ENCODE results near the gene HEPHL1.
"Not testable (repeated sequence)": the region's sequence is repeated elsewhere in the genome, so short reads cannot be mapped to it uniquely, and the experiment has no call there.

HEPHL1 gene

DNA sequence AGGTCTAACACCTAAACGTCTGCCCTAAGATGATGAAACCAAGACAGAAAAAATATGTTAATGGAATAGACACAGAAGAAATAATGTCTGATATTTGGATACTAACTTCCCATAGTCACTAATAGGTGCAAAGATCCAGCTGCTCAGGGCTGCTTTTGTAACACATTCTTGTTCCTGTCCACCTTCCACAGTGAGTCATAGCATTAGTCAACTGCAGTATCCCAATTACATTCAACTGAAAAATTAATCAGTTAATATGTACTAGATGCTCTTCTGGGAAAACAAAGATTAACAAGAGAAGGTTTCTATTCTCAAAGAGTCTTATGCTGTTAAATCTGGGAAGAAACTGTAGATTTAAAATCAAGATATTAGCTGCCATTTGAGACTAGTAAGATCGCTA, 47.6 kb downstream of the HEPHL1 start:
- no peak for FAIRE-seq
- DNase-seq (ENCODE audit: insufficient read length, low spot score) = no peak

DNA sequence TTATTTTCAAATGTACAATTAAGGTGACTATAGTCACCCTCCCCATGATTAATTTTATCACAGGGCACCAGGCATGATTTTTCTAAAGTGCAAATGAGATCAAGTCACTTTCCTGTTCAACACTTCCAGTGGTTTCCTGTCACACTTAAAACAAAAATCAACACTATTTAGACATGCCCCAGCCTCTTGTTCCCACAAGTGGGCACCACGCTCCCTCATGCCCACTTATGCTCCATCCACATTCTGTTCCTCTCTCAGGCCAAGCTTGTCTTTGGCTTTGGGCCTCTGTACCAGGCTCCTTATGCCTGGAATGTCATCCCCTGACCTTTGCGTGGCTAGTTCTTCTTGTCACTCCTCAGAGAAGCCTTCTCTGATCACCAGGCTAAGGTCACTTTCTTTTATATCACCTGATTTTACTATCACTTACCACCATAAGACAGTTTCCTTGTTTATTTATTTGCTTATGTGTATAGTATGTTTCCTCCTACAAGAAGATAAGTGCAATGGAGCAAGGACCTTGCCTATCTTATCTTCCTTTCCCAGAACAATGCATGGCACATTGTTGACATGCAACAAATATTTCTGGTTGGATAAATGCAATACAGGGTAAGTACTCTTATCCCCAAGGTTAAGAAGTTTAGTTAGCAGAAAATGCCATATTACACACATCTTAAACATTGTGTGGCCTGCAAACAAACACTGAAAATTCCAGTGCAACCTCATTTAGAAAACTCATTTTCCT, 56.6 kb downstream of the HEPHL1 start:
- DNase-seq (ENCODE audit: insufficient read length, low spot score) (no peak), FAIRE-seq (no peak)

DNA sequence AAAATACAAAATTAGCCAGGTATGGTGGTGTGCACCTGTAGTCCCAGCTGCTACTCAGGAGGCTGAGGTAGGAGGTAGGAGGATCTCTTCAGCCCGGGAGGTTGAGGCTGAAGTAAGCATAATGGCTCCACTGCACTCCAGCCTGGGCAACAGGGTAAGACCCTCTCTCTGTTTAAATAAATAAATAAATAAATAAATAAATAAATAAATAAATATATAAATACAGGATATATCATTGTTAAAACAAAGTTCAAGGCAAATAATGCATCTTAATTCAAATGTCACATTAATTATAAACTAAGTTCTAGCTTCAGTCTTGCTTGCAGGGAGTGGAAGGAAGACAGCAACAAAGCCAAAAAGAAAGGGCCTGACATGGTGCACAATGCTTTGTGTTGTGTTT, 63.0 kb downstream of the HEPHL1 start:
- FAIRE-seq = no peak

DNA sequence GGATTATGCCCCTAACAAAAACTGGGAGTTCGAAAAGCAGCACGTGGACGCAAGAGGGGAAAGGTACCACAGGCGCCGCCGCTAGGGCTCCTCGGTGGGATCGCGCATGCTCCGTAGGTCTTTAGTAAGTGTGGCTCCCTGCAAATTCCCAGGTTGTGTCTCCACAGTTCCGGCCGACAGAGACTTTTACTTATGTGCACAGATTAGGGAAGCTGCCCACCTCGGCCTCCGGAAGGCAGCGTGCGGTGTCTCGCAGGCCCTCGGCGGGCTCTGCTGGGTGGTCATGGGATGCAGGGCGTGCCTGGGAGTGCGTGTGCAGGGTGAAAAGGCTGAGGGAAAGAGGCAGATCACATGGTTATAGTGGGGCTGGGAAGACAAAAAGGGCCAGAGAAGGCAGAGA, 67.8 kb downstream of the HEPHL1 start:
- DNase-seq (ENCODE audit: insufficient read length, low spot score) (no peak), FAIRE-seq (no peak)

More for the DNA sequence above, 63.0 kb downstream of the HEPHL1 start:
- DNase-seq (ENCODE audit: insufficient read length, low spot score) = no peak

DNA sequence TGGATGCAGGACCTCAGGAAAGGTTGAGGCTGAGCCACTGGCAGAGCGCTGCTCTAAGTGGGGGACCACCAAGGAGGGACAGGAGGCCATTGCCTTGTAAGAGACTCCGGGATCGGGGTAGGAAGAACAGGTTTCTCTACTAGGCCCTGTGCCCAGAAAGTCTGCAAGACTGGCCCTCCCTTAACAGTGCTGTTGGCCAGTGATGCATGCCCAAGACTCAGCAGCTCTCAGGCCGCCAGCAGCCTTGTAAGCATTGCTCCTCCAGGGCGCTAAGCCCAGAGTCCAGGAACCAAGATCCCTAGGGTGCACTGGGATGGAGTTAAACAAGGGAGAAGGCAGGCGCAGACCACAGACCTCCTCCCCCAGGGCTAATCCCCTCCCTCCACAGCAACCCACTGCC, 68.2 kb downstream of the HEPHL1 start:
- FAIRE-seq (no peak), DNase-seq (ENCODE audit: insufficient read length, low spot score) (no peak)

DNA sequence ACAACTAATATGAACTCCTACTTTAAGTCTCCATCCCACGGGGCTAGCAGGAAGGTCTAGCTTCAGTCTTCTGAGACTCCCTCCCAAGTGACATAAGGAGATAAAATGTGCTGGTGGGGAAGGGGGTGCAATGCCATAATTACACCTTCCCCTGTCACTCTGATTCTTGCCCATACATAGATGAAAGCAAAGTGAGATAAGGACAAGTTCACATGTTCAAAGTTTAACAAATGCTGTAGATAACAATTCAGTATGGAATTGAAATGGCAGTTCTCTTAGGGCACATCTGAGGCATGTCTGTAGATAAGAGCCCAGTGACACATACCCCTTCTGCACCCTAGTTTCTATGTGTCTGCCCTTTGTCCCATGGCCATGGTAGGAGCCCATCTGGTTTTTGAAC, 69.2 kb downstream of the HEPHL1 start:
- no peak for FAIRE-seq
- DNase-seq (ENCODE audit: insufficient read length, low spot score) = no peak

DNA sequence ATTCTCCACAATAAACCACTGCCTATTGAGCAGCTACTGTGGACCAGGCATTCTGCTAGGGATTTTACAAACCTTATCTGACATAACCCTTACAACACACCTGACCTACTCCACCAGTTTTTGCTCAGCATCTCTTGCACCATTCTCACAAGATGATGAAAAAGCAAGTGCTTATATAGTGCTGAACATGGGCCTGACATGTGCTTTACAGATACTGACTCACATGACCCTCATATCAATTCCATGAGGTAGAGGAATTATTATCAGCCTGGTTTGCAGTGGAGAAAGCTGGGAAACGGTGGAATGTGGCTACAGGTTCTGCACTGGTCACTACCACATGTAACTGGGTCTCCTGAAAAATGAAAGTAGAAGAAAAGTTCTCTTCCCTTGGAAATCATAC, 69.9 kb downstream of the HEPHL1 start:
- DNase-seq (ENCODE audit: insufficient read length, low spot score) = no peak
- FAIRE-seq = no peak

DNA sequence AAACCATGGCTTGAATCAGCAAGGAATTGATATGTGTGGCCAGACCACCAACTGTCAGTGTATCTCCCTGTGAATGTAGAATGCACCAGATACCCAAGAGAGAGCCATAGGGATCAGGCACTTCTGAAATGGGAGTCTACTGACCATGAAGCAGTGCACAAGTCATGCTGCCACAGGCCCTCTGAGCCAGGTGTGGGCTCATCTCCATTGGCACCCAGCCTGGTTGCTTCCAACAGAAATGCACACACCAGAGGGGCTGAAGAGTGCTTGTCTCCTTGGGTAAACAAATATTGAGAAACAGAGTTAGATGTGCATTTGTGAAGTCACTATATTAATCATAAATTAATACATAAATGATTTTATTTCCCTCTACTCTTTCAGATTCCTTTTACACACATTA, 79.1 kb downstream of the HEPHL1 start:
- FAIRE-seq (no peak), DNase-seq (ENCODE audit: insufficient read length, low spot score) (no peak)

DNA sequence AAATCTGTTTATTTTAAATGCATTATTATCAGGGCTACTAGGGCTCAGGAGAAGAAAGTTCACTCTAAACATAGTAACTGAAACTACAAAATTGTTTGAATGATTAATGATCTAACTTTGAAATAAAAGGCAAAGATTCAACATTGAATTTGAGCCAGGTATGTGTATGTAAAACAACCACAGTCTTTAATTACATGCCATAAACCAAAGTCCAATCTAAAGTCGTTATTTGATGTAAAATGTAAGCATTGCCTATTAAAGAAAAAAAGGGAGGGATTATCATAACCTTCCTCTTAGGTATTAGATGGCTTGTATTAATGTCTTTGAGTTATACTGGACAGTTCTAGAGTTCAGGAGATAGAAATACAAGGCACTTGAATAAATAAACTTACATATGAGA, 82.3 kb downstream of the HEPHL1 start:
- DNase-seq (ENCODE audit: insufficient read length, low spot score) (no peak), FAIRE-seq (no peak)

DNA sequence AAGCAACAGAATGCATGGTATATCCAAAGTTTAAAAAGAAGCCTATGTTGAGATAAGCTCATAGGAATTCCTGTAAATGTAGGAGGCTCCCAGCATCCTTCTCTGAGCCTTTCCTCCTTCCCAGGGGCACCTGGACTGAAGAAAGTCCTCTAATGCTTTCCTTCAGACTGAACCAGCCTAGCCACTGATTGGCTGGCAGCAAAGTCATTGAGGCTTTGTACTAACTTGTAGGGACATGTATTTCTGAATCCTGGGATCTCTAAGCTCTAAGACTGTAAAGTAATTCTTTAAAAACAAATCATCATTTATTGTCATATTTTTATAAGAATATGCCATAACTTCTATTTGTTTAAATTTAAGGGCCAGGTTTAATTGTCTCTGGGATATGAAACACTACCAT, 83.6 kb downstream of the HEPHL1 start:
- FAIRE-seq (no peak), DNase-seq (ENCODE audit: insufficient read length, low spot score) (no peak)

DNA sequence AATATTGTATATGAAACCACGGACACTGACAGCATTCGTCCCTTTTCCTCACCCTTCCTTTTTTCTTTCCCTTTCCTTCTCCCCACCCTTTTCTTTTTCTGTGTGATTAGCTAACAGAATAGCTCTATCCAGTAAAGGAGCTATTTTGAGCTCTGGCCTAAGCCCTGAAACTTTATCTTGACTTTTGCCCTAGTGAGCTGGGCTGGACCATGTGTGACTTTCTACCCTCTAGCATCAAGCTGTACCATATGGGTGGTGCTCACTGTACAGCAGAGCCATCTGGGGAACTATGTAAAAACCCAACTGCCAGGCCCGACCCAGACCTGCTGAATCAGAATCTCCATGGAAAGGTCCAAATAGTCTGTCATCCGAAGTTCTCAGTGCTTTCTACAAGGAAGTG, 85.6 kb downstream of the HEPHL1 start:
- no peak for FAIRE-seq
- no peak for DNase-seq (ENCODE audit: insufficient read length, low spot score)

DNA sequence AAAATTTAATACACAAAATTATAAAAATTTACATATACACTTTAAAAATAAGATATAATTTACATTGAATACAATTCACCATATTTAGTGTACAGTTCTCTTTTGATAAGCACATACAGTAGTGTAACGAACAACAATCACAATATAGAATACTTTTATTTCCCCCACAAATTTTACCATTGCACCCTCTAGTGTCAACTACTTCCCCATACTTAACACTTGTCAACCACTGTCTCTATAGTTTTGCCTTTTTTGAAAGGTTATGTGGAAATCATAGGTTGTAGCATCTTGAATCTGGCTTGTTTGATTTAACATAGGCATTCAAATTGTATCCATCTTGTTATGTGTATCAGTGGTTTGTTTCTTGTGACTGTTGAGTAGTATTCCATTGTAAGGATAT, 86.2 kb downstream of the HEPHL1 start:
- FAIRE-seq = no peak
- no peak for DNase-seq (ENCODE audit: insufficient read length, low spot score)

DNA sequence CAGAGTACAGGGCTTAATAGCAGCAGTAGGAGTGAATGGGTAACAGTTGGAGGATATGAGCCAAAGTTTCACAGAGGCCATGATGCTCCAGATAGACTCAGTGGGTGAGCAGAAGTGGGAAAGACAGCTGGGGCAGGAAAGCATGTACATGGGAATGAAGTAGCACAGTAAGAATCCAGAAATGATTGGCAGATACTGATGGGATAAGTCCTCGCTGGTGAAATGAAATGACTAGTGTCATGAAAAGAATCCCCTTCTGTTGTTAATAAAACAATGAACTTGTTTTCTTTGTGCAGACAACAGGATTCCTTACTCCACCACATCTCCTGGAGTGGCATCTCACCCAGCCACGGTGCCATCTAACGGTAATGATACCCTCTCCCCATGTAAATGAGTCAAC, 90.1 kb downstream of the HEPHL1 start:
- DNase-seq (ENCODE audit: insufficient read length, low spot score) (no peak), FAIRE-seq (no peak)

DNA sequence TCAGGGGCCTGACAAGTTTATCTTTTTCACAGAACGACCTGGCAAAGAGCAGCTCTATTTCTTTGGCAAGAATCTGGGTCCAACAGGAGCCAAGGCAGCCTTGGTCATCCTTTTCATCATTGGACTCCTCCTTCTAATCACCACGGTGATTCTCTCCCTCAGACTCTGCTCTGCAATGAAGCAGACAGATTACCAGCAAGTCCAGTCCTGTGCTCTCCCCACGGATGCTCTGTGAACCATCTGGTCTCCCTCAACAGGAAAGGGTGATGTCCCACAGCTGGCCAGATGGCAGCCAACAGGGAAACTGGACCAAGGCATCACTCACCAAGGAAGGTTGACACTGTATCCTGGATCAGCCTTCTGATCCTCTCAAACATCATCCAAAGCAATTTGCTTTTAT, 90.5 kb downstream of the HEPHL1 start:
- FAIRE-seq = peak; percentile 33
- DNase-seq (ENCODE audit: insufficient read length, low spot score) = no peak

DNA sequence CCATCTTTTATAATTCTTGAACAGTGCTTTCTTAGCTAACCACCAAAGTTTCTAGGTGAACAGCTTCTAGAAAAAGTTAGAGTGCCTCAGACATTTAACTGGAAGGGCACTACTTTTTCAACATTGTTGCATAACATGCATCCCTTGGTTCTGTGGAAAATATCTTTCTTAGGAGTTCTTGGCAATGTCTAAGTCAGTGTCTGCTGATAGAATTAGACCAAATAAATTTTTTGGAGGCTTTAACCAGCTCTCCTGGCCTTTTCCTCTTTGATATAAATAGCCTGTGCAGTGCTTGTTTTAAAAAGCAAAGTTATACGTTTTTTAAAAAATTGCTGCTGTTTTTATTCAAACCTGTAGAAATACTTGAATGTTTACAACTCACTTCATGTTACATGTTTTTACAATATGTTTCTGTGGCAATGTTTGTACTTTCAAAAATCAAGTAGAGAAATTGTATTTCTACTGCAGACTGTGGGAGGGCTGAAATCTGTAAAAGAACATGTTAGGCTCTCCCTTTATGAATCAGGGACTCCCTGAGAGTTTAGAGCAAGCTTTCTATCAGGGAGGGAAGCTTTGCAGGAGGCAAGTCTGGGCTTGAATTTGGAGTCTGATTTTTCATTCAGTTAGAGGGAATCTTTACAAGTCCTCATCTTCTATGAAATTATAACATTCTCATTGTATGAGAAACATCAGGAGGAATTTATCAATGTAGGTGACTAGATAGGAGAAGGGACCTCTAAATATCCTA, 91.2 kb downstream of the HEPHL1 start:
- DNase-seq (ENCODE audit: insufficient read length, low spot score) (no peak), FAIRE-seq (no peak)

DNA sequence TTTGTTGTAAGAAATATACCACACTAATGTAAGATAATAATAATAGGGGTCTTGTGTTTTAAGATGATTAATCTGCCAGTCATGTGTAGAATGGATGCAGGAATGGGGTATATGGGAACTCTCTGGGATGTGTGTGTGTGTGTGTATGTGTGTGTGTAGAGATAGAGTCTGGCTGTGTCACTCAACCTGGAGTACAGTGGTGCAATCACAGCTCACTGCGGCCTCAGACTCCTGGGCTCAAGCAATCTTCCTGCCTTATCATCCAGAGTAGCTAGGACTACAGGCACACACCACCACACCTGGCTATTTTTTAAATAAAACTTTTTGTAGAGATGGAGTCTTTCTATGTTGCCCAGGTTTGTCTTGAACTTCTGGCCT, 96.0 kb downstream of the HEPHL1 start:
- DNase-seq (ENCODE audit: insufficient read length, low spot score) = no peak
- no peak for FAIRE-seq

DNA sequence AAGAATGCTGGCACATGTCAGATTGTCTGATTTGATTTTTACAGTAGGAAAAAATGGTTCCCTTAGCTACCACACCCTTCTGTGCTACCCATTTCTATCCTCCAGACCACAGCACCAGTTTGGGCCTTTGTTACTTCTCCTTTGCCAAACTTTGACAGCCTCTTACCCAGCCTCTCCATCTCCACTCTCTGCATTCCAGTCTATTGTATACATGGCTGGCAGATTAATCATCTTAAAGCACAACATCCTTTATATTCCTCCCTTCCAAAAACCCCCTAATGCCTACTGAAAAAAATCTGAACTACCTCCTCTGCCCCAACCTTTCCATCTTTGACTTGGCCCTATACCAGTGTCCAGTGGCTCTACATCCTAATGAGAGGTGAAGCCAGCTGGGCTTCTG, 96.7 kb downstream of the HEPHL1 start:
- FAIRE-seq = no peak

DNA sequence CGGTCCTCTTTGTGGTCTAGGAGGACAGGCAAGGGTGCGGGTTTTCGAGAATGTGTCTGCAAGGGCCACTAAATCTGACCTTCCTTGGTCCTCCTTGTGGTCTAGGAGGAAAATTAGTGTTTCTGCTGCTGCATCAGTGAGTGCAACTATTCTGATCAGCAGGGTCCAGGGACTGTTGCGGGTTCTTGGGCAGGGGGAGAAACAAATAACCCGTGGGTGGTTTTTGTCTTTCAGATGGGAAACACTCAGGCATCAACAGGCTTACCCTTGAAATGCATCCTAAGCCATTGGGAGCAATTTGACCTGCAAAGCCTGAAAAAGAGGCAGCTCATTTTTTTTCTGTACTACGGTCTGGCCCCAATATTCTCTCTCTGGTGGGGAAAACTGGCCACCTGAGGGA, 98.5 kb downstream of the HEPHL1 start:
- not testable (repeated sequence) for FAIRE-seq; DNase-seq (ENCODE audit: insufficient read length, low spot score)

More for the DNA sequence above, 96.7 kb downstream of the HEPHL1 start:
- no peak for DNase-seq (ENCODE audit: insufficient read length, low spot score)

DNA sequence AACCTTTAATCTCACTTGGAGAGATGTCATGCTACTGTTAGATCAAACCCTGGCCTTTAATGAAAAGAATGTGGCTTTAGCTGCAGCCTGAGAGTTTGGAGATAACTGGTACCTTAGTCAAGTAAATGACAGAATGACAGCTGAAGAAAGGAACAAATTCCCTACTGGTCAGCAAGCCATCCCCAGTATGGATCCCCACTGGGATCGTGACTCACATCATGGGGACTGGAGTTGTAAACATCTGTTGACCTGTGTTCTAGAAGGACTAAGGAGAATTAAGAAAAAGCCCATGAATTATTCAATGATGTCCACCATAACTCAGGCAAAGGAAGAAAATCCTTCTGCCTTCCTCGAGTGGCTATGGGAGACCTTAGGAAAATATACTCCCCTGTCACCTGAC, 99.4 kb downstream of the HEPHL1 start:
- not testable (repeated sequence) for DNase-seq (ENCODE audit: insufficient read length, low spot score); FAIRE-seq

DNA sequence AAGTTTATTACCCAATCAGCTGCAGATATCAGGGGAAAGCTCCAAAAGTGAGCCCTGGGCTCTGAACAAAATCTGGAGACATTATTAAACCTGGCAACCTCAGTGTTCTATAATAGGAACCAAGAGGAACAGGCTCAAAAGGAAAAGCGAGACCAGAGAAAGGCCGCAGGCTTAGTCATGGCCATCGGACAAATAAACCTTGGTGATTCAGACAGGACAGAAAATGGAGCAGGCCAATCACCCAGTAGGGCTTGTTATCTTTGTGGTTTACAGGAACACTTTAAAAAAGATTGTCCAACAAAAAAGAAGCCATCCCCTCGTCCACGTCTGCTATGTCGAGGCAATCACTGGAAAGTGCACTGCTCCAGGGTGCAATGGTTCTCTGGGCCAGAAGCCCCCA, 99.8 kb downstream of the HEPHL1 start:
- no peak for DNase-seq (ENCODE audit: insufficient read length, low spot score)
- no peak for FAIRE-seq

DNA sequence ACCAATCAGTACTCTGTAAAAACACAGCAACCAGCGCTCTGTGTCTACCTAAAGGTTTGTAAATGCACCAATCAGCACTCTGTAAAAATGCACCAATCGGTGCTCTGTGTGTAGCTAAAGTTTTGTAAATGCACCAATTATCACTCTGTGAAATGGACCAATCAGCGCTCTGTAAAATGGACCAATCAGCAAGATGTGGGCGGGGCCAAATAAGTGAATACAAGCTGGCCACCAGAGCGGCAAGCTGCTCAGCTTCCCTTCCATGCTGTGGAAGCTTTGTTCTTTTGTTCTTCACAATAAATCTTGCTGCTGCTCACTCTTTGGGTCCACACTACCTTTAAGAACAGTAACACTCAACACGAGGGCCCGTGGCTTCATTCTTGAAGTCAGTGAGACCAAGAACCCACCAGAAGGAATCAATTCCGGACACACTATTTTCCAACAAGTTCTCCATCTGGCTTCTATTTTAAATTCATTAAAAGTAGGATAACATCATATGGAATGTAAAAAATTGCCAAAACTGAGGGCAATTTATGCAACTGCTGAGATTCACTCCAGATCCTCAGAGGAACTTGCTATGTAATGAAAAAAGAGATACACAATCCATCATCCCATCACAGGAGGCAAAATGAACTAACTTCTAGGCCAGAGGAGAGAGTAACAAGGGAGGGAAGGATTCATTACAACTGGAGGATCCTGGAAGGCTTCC, 104.4 kb downstream of the HEPHL1 start:
- FAIRE-seq = no peak

DNA sequence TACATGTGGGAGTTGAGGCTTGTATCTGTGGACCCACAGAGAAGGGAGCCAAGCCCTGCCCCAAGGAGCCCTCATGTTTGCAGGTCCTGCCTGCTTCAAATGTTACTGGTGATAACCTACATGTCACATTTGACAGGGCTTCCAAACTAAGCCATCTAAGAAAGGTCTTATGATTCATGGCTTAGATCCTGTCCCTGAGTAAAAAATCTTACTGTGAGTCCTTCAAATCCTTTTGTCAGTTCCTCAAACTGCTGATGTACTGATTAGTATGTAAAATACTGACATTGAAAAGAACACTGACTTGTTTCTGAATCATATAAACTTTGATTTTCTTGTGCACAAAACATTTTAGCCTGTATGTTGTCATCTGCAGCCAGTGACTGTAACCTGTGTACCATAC, 106.5 kb downstream of the HEPHL1 start:
- FAIRE-seq = no peak

More for the DNA sequence above, 104.4 kb downstream of the HEPHL1 start:
- no peak for DNase-seq (ENCODE audit: insufficient read length, low spot score)

More for the DNA sequence above, 106.5 kb downstream of the HEPHL1 start:
- no peak for DNase-seq (ENCODE audit: insufficient read length, low spot score)
